ENCODE data around the gene OOEP. TPM values are rescaled to one million over a fixed set of nuclear protein-coding genes. Genes with fewer than 3 reads are reported as not detected.

OOEP gene
- total RNA-seq, 1 donor from 2014 or later: not detected

GRCh38 chr6:73349311-73349710 is 20.4 kb downstream of the OOEP start:
- Mint-ChIP-seq H3K27ac (no peak overlapping the region), H3K9me3 (no peaks in the 10 kb centered on the region), H3K36me3 (no peaks in the 10 kb centered on the region), H3K4me3 (no peak overlapping the region), H3K27me3 (ENCODE audit: low read depth) (peaks cover 61% of the 10 kb centered on the region), H3K4me1 (no peaks in the 10 kb centered on the region)
- DNase-seq (ENCODE audit: low spot score in 2 of 2, unreplicated experiment in 2 of 2): no peak
- TF ChIP-seq CTCF (IDR thresholded peaks at IDR 0.05; ENCODE audit: unreplicated experiment): no peak

- H3K27me3 Mint-ChIP-seq (ENCODE audit: low read depth): peaks cover 63% of the 10 kb centered on the region
- no peak overlapping the region for H3K27ac Mint-ChIP-seq
- no peak overlapping the region for H3K4me3 Mint-ChIP-seq
- no peak for DNase-seq (ENCODE audit: low spot score in 2 of 2, unreplicated experiment in 2 of 2)
- H3K9me3 Mint-ChIP-seq: no peaks in the 10 kb centered on the region
- H3K4me1 Mint-ChIP-seq: peaks cover 3% of the 10 kb centered on the region
- no peak for TF ChIP-seq CTCF (IDR thresholded peaks at IDR 0.05; ENCODE audit: unreplicated experiment)
- no peaks in the 10 kb centered on the region for H3K36me3 Mint-ChIP-seq
Observed at GRCh38 chr6:73348550-73349204, 21.0 kb downstream of the OOEP start.

GRCh38 chr6:73343164-73343563 is 26.5 kb downstream of the OOEP start:
- Mint-ChIP-seq H3K4me1 (peaks cover 8% of the 10 kb centered on the region), H3K4me3 (no peak overlapping the region), H3K9me3 (no peaks in the 10 kb centered on the region), H3K27ac (no peak overlapping the region), H3K27me3 (ENCODE audit: low read depth) (peaks cover 23% of the 10 kb centered on the region), H3K36me3 (no peaks in the 10 kb centered on the region)
- DNase-seq (ENCODE audit: low spot score in 2 of 2, unreplicated experiment in 2 of 2): no peak
- no peak for TF ChIP-seq CTCF (IDR thresholded peaks at IDR 0.05; ENCODE audit: unreplicated experiment)

- DNase-seq (ENCODE audit: low spot score in 2 of 2, unreplicated experiment in 2 of 2): no peak
- TF ChIP-seq CTCF (IDR thresholded peaks at IDR 0.05; ENCODE audit: unreplicated experiment): no peak
- Mint-ChIP-seq H3K36me3 (no peaks in the 10 kb centered on the region), H3K9me3 (no peaks in the 10 kb centered on the region), H3K27me3 (ENCODE audit: low read depth) (peaks cover 14% of the 10 kb centered on the region), H3K27ac (no peak overlapping the region), H3K4me1 (peaks cover 8% of the 10 kb centered on the region), H3K4me3 (no peak overlapping the region)
Observed at GRCh38 chr6:73342174-73342573, 27.5 kb downstream of the OOEP start.

GRCh38 chr6:73341335-73341734 is 28.4 kb downstream of the OOEP start:
- Mint-ChIP-seq H3K4me1 (peaks cover 8% of the 10 kb centered on the region), H3K27ac (no peak overlapping the region), H3K4me3 (no peak overlapping the region), H3K36me3 (no peaks in the 10 kb centered on the region), H3K27me3 (ENCODE audit: low read depth) (peaks cover 9% of the 10 kb centered on the region), H3K9me3 (no peaks in the 10 kb centered on the region)
- TF ChIP-seq CTCF (IDR thresholded peaks at IDR 0.05; ENCODE audit: unreplicated experiment): no peak
- no peak for DNase-seq (ENCODE audit: low spot score in 2 of 2, unreplicated experiment in 2 of 2)

GRCh38 chr6:73340048-73340447 is 29.6 kb downstream of the OOEP start:
- peaks cover 8% of the 10 kb centered on the region for H3K4me1 Mint-ChIP-seq
- no peak overlapping the region for H3K27ac Mint-ChIP-seq
- DNase-seq (ENCODE audit: low spot score in 2 of 2, unreplicated experiment in 2 of 2): no peak
- no peaks in the 10 kb centered on the region for H3K9me3 Mint-ChIP-seq
- H3K4me3 Mint-ChIP-seq: no peak overlapping the region
- no peaks in the 10 kb centered on the region for H3K36me3 Mint-ChIP-seq
- TF ChIP-seq CTCF (IDR thresholded peaks at IDR 0.05; ENCODE audit: unreplicated experiment): no peak
- H3K27me3 Mint-ChIP-seq (ENCODE audit: low read depth): peaks cover 9% of the 10 kb centered on the region

Data from mesothelial cell of epicardium (in vitro differentiated cells).